Raji (cell line): ENCODE data around the gene PLEKHG7.

Experiments used
- POLR2A ChIP-seq: IDR thresholded peaks from 2 replicates; pipeline ENCODE4 v1.6.1; 2011; ENCODE audit warnings: low read depth, low read length, control low read depth; ENCODE audit not compliant: insufficient read depth

The PLEKHG7 gene

DNA sequence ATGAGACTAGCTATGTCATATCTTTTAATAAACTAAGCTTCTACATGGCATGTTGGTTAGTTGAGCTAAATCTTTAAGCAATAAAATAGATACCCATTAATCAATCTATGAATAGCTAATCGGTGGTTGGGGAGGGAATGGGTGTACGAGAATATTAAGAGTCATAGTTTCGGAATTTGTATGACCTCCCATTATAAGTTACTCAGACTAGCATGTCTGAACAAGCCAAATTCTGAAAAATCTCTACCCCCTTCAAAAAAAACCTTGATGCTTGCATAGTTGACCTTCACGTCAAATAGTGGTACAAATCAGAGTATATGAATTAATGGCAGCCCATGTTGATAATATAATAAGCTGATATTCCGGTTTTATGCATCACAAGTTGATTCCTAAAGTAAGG lies 60.0 kb downstream of the PLEKHG7 start:
- no peak for TF ChIP-seq POLR2A

DNA sequence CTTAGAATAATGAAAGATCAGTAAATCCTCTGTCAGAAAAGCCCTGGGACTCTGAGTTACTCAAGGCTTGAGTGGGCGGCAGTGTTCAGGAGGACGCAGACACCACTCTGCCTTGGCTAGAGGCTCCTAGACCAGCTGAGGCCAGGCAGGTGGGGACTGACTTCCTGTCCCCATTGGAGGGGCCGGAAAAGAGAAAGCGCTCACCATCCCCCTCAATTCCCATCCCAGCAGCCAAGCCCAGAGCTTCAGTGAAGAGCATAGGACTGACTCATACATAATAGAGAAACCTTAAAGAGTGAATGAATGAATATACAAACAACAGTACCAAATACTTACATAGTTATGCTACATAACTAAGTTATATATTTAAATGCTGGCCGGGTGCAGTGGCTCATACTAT lies 62.0 kb downstream of the PLEKHG7 start:
- no peak for TF ChIP-seq POLR2A

DNA sequence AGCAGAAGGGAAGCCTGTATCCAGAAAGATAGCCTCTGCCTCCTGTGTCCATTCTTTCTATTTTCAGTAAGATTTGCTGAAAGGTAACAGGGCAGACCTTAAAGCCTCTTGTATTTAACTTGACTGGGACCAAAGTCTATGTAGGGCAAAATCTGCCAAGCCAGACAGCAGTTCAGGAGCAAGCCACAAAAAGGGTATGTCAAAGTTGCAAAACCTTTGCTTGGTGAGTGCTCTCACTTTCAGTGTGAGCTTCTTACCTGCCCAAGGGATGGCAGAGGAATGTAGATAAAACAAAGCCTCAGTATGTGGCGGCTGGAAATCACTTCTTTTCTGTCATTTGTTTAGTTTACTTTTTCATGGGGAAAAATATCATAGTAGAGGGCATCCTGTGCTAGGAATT lies 63.1 kb downstream of the PLEKHG7 start:
- TF ChIP-seq POLR2A, result no peak

DNA sequence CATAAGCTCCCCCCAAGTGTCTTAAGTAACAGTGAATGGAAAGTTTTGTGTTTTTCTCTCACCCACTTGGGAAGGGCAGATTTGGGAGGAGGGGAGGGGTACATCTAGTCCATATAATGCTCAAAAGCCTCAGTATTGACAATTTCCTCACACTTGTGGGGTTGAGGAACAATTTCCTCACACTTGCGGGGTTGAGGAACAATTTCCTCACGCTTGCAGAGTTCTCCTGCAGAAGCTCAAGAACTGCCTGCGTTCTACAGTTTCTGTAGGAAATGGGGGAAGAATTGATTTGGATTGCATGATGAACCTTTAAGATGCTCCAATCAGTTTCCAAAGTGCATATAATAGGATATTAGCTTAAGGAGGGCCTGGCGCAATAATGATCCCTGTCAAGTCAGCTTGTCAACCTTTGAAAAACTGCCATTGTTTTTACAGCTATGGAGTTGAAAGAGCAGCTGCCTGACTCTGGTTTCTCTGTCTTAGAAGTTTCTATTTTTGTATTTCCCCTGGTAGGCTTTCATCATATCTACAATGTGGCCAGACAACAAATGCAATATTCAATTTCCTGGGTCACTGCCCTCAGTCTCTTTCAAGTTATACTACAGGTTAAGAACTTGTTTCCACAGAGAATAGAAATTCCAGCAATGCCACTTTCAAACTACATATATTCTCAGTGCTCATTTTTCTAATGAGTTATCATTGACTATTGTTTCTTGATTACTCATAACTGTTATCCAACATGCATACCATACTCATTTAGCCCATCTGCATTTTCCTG lies 66.5 kb downstream of the PLEKHG7 start:
- TF ChIP-seq POLR2A, result no peak

DNA sequence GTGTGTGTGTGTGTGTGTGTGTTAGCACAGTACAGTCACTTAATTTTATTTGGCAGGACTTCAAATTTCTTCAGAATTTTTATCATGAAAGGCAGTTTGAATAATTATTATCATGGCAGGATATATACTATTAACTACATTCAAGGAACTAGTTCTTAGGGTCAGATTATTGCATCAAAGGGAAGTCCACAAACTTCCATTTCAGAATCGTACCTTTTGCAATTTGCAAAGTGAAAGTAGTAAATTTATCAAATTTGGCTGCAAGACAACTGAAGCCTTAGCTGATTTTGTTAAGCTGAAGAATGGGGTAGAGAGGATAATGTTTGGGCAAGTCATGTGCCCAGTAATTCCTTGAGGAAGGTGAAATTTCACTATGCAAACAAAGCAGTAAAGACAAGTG lies 68.2 kb downstream of the PLEKHG7 start:
- no peak for TF ChIP-seq POLR2A

DNA sequence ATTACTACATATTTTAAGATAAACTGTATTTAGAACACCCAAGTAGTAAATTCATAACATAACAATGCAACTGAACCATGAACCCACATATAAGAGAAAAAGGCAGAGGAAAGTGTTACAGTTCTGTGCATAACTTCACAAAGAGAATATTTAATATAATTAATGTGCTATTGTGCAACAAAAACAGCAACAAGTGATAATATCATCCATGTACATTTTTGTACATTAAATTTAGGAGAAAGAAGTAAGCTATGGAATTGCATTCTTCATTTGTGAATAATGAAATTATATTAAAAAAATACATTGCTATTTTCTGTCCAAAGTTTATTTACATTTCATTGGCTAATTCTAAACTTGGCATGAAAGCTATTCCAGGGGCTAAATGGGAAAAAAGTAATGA lies 72.6 kb downstream of the PLEKHG7 start:
- TF ChIP-seq POLR2A, result no peak

DNA sequence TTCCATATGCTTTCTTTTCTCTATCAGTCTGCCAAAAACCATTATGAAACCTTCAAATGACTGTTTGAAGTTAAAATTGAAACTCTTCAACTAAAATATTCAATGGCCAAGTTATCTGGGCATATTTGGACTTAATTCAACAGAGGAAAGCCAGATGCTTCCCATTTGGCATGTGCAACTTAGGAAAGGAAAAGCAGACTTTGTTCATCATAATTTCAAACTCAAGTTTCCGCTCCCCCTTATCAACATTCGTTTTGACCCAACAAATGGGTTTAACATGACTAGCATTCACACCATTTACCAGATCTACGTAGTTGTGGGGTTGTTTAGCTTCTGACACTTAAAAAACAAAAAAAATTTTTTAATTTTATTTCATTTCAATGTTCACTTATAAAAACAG lies 75.7 kb downstream of the PLEKHG7 start:
- no peak for TF ChIP-seq POLR2A

DNA sequence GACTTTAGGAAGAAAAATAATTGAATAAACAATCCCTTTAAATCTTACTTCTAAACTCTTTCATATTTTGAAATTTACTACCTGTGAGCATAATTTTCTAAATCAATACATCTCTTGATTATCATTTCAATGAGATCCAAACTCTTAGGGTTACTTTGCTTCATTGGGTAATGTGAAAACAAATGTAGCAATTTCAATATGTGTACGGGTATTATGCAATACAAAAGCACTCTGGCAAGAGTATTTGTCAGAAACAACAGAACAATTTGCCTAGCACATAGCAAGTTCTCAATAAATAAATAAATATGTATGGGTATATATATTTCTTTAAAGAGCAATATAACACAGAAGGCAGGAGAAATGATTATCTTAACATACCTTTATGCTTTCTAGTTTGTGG lies 77.1 kb downstream of the PLEKHG7 start:
- TF ChIP-seq POLR2A, result no peak

DNA sequence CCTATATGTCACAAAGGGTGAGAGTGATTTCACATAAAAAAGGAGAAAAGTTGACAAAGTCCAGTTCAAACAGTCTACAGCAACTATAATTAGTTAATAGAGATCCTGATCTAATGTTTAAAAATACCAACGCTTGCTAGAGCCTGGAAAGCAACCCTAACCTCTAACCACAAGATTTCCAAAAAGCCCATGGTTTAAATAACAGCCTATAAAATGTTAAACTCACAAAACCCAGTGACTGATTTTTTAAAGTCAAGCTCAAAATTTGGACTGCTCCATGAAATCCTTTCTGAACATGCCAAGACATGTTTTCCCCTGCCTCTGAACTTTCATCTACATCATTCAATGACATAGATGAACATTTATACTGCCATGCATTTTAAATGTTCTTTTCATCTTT lies 81.6 kb downstream of the PLEKHG7 start:
- TF ChIP-seq POLR2A, result no peak

DNA sequence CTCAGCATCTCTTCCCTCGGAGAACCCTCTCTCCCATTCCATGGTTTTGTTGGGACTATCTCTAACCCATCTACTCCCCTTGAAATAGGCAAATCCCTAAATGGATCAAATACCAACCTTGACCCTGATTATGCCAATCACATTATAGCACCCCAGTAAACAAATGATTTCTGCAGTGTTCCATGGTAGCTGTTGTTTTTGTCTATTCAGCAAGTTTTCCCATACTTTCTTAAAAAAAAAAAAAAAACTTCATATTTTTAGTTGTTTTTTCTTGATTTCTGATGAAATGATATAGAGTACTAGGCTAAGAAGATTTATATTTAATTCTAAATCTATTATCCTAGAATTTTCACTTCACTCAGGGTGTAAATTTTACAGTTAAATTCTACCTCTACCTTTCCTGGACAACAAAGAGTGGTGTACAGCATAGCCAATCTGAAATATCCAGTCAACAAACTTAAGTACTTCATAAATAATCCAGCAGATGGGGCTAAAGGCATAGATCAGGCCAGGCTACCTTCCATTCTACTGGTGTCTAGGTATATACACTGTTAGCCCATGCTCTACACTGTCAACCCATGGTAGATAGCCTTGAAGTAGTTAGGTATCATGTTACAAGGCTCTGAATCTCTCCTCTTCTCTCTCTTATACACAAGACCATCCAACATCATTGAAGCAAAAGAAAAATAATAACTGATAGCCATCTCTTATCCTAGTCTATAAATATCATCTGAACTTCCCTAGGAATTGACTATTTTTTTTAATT lies 82.2 kb downstream of the PLEKHG7 start:
- TF ChIP-seq POLR2A, result no peak

DNA sequence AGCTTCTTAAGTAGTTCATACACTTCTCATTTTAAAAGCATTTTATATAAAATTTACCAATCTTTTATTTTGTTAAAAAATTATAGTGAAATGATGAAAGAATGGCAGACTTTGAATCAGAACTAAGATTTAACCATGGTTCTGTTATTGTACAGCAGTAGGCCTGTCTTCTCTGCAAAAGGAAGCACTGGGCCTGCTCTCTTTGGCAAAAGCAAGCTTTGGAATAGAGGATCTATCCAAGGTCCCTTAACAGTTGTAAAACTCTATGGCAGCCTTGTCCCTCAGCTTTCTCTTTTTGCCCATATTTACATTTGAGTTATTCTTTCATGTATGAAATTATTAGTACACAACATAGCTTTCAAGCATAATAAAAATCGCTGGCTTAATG lies 82.8 kb downstream of the PLEKHG7 start:
- no peak for TF ChIP-seq POLR2A

DNA sequence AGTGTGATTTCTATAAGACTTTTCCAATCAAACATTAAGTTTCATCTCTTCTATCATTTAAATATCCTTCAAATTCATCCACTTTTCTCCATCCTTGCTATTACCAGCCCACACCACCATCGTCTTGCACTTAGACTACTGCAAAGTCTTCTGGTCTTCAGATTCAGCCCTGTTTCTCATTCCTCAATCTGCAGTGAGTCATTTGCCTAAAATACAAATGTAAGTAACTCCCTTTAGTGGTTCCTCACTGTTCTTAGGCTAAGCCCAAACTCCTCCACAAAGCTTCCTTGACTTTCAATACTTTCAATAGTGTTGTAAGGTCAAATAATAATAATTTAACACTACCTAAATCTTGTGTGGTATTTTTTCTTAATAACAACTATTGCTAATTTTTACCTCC lies 83.3 kb downstream of the PLEKHG7 start:
- TF ChIP-seq POLR2A, result no peak

DNA sequence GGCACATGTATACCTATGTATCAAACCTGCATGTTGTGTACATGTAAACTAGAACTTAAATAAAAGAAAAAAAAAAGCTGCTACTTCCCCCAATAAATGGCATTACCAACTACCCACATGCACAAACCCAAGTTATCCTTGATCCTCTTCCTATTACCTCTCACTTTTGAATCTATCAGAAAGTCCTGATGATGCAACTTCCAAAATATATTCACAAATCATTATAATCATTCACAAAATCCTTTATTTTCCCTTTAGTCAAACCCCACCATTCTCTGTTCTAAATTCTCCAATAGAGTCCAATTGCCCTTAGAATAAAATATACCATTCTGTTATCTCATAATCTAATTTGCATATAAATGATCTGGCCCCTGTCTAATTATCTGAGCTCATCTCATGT lies 92.0 kb downstream of the PLEKHG7 start:
- TF ChIP-seq POLR2A, result no peak

DNA sequence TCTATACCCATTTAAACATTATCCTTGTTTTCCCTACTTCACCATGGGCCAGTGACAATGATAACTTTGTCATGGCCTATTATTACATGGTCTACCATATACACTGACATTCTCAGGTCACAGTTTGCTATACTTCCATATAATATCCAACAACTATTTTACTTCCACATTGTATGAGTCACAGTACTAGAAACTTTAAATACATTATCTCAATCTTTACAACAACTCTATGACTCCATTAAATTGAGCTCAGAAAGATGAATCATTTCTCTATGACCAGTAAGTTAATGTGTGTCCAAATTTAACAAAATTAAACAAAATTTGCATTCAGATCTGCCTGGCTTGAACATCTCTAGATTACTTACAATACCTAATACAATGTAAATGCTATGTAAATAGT lies 93.9 kb downstream of the PLEKHG7 start:
- no peak for TF ChIP-seq POLR2A

DNA sequence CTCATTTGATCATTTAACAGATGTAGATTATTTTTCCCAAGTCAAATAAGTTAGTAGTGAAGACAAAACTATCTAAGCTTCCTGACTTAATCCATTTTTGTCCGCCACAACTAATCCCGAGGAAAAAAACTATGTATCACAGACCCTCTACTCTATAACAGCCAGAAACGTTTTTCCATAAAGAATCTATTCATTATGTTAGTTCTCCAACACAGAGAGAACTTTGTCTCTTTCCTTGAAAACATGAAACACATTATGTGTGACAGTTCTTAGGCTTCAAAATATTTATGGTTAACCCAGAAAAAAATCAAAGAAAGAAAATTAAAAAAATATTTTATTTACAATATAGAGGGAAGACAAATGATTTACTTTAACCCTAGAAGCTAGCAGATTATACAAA lies 100.1 kb downstream of the PLEKHG7 start:
- TF ChIP-seq POLR2A, result no peak

DNA sequence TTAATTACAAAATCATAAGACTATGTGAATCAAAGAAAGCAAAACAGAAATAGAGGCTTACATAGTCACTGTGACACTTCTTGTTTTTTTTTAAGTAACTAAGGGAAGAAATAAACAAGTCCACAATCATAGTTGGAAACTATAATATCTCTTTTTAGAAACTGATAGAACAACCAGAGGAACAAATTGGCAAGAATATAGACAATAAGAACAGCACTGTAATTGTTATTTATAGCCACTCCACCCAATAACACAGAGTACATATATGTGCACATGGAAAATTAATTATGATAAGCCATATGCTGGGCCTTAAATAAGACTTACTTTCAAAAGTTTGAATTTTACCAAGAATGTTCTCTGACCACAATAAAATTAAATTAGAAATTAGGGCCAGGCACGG lies 101.1 kb downstream of the PLEKHG7 start:
- no peak for TF ChIP-seq POLR2A

DNA sequence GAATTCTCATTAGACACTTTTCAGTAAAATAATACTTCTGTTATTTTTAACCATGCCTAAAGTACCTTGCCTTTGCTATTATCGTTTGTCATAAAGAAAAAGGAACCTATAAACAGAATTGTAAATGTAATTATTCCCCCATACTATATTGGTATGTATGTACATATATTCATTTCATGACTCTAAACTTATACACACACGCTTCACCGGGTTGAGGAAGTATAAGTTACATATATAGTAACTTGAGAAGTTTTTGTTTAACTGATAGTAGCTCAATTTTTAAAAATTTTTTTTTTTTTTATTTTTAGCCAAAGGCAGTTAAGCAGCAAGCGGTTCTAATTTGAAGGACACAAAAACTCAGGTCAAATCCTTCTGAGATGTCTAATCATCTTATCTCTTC lies 107.6 kb downstream of the PLEKHG7 start:
- no peak for TF ChIP-seq POLR2A

DNA sequence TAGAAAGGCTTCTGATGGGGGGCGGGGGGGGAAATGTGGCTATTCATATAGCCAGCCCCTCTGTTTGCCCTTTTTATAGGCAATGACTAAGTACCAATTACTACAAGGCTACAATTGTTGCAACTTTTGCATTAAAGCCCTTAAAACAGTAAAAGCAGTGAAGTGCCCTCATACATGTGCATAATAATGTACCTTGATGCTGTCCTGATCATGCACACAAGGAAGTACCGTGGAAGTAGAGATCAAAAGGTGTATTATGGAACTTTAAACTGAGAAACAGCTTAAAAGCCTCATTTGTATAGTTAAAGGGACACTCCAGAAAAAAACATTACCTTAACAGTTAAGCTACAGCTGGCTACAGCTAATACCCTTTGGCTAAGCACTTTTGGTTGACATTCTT lies 111.8 kb downstream of the PLEKHG7 start:
- no peak for TF ChIP-seq POLR2A
